OCI-LY1 (cell line): ENCODE measurements around the gene WWOX.

Experiments
- CTCF ChIP-seq: fragments of 200-600 bp; sonication (generic), shearing (Covaris generic); IDR thresholded peaks from 2 replicates; pipeline ENCODE4 v1.5.1; 2017; ENCODE audit warnings: mild to moderate bottlenecking, antibody characterized with exemption, low read length, moderate library complexity, mixed read lengths
- EZH2 ChIP-seq: fragments of 200-600 bp; sonication (generic), shearing (Covaris generic); IDR thresholded peaks from 2 replicates; pipeline ENCODE4 v1.8.0; 2017; ENCODE audit warnings: borderline replicate concordance, mixed run types, mild to moderate bottlenecking, antibody characterized with exemption, low read length, moderate library complexity, mixed read lengths

GRCh38 chr16:78606545-78606944 is 507.1 kb downstream of the WWOX start:
- TF ChIP-seq CTCF (no peak), EZH2 (no peak)
